Vagina (tissue), 2 donors: ENCODE data around the gene SLC9C2.

Experiments
- POLR2A ChIP-seq, 2 donors: fragments of 450-650 bp; IDR thresholded peaks; one replicate each; pipeline ENCODE4 v1.6.1; 2017; ENCODE audit warnings: antibody characterized with exemption in 2 of 2, mild to moderate bottlenecking in 2 of 2, moderate library complexity in 2 of 2
- TF ChIP-seq, protein P1 (sequence below), 3 experiments: fragments of 450-650 bp in 2 of 3; fragments of 200-600 bp in 1 of 3; sonication (generic) in 1 of 3; IDR thresholded peaks; one replicate each; pipeline ENCODE4 v1.5.1; 2017 to 2019; ENCODE audit warnings: antibody characterized with exemption in 3 of 3, mild to moderate bottlenecking in 2 of 3, moderate library complexity in 2 of 3

- TF ChIP-seq, protein P1, sequence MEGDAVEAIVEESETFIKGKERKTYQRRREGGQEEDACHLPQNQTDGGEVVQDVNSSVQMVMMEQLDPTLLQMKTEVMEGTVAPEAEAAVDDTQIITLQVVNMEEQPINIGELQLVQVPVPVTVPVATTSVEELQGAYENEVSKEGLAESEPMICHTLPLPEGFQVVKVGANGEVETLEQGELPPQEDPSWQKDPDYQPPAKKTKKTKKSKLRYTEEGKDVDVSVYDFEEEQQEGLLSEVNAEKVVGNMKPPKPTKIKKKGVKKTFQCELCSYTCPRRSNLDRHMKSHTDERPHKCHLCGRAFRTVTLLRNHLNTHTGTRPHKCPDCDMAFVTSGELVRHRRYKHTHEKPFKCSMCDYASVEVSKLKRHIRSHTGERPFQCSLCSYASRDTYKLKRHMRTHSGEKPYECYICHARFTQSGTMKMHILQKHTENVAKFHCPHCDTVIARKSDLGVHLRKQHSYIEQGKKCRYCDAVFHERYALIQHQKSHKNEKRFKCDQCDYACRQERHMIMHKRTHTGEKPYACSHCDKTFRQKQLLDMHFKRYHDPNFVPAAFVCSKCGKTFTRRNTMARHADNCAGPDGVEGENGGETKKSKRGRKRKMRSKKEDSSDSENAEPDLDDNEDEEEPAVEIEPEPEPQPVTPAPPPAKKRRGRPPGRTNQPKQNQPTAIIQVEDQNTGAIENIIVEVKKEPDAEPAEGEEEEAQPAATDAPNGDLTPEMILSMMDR (IDR thresholded peaks at IDR 0.05): no peak
- TF ChIP-seq POLR2A (IDR thresholded peaks at IDR 0.05): no peak
Measured at GRCh38 chr1:173525926-173526325, 76.9 kb downstream of the SLC9C2 start.
